NCI-H1930 (cell line): ENCODE measurements around the gene TPRG1L.

Experiments
- DNase-seq, 2 experiments: peaks; one replicate each; lab custom pipeline; 2025; lab: John Stamatoyannopoulos, UW

The TPRG1L gene

DNA sequence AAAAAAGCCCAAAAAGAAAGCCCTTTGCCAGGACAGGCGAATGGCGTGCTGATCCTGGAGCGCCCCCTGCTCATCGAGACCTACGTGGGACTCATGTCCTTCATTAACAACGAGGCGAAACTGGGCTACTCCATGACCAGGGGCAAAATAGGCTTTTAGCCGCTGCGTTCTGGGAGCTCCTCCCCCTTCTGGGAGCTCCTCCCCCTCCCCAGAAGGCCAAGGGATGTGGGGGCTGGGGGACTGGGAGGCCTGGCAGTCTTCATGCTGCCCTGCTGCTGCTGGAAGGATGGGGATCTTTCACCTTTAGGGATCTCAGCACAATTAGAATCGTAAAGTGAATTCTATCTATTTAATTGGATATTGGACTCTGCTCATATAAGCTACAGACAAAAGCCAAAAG, 3.6 kb downstream of the TPRG1L start:
- DNase-seq = no peak

DNA sequence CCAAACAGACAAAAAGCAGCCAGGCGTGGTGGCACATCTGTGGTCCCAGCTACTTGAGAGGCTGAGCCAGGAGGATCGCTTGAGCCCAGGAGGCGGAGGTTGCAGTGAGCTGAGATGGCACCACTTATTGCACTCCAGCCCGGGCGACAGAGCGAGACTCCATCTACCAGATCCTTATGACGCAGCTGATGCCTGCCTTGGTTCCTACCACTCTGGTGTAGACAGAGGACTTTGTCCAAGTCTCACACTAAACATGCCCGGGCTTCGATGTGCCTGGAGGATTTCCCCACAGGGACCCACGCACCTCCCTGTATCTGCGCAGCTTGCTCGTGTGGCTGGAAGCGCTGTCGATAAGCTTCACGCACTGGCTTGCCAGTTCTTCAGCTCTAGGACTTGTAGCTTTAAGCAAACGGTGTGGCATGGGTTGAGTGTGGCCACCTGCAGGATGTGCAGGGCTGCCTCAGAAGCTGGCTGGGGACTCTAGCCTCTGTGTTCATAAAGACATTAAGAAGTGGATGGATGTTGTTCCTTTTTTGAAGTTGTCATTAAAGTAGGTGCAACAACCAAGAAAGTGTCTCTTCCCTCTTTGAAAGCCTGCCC, 4.8 kb downstream of the TPRG1L start:
- no peak for DNase-seq

DNA sequence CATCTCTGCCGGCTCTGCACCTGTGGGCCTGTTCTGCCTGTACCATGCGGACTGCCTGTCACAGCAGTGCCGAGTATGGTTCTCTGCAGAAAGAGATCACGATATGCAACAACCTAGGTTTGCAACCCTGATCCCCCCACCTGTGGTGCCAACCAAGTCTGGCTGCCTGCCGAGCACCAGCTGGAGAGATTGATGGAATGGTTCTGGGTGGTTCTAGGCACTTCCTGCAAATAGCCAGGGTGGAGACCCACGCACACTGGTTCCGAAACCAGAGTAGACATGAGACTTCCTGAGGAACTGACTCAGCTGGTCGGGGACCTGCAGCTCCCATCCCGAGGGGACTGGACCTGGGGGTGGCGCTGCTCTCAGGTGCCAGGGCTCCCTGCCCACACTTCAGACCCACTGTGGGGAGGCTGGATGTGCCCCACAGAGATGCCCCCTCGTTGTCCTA, 5.4 kb downstream of the TPRG1L start:
- DNase-seq = no peak

DNA sequence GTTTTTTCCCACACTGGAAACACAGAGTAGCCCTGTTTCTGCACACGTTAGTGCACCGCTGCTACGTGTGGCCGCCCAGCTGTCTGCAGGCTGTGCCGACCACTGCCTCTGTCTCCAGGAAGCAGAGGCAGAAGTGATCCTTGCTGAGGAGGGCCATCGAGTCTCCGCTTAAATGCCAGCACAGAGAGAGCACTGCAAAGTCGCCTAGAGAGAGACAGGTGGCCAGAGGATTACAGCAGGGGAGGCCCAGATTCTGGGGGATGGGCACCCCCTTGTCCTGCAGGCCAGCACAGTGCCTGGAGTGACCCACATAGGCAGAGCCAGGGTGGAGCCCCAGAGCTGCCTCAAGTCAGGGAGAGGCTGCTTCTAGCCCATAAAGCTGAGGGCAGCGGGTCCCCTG, 6.1 kb downstream of the TPRG1L start:
- no peak for DNase-seq

DNA sequence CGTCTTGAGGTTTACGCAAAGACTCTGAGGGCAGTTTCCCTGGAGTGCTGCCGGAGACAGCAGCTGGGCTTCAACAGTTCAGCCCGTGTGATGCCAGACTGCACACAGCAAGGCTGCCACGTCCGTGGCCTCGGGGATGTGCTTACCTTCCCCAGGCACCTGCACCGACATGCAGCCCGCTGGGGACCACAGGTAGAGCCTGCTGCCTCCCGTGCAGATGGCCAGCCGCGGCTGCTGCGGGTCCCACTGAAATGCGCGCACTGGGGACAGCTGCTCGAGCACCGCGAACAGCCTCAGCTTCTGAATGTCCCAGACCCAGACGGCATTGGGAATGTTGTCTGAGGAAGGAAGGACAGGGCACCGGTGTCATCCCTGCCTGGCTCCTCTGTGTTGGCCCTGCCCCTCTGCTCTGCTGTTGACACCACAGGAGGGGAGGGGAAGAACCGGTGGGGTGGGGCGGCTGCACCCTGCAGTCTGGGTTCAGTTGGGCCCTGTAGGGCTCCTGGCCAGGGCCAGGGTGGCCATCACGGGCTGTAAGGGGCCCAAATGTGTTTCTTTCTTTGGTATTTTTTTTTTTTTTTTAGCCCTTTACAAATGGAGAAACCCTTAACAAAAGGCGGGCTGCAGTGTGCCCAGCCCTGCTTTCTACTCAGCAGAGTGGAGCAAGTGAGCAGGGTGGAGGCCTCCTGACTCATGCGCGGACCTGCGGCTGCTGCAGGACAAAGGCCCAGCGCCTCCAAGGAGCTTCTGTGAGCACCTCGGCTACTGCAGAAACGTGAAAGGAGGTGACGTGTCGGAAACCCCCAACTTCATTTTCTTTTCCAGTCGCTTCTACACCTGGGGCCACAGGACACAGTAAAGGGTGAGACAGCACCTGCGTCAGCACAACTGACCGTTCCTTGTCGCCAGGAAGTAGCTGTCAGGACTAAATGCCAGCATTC, 6.8 kb downstream of the TPRG1L start:
- no peak for DNase-seq

DNA sequence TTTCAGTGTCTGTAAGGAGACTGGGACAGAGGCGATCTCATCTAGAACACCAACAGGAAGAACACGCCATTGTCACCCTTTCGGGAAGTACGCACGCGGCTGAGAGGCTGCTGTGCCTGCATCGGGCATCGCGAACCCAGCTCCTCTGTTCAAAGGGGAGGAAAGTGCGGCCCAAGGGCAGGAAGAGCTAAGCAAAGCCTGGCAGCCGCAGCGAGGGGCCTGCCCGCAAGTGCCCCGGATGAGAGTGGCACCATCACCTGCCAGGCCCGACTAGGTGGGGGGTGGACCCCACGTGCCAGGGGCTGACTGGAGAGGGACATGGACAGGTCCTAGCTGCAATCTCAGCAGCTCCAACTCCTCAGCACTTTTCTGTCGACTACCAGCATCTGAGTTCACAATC, 7.5 kb downstream of the TPRG1L start:
- DNase-seq = no peak

GRCh38 chr1:3632716-3633343, 8.0 kb downstream of the TPRG1L start:
- DNase-seq = no peak

DNA sequence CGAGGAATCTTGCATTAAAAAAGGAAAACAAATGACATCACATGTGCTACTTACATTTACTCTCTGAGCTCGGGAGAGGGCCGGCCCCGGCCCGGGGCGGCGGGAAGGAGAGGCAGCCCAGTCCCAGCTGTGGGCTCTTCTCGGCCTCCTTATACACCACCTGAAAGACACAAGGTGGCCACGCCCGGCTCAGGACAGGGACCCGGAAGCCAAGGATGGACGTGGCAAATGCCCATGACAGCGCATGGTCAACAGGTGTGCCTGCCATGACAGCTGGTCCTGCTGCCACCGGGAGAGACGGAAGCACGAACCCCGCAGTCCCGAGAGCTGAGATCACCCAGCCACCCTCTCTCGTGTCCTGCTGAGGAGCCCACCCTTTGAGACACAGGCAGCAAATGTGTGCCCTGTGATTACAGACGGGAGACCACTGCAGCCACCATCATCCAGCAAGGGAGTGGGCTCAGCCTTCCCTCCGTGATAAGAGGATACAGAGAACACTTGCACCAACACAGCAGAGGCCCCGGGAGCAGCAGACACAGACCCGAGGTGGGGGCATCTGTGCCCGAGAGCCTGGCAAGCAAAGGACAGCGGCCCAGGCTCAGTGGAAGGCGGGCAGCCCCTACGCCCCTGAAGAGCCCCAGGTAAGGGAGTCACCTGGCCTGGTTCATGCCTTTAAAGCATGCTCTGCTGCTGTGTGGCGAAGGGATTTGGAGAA, 8.7 kb downstream of the TPRG1L start:
- DNase-seq = no peak

- no peak for DNase-seq
These were observed 9.4 kb downstream of the TPRG1L start for GRCh38 chr1:3634059-3634800.

GRCh38 chr1:3636080-3636479, 11.3 kb downstream of the TPRG1L start:
- no peak for DNase-seq

GRCh38 chr1:3636531-3636930, 11.7 kb downstream of the TPRG1L start:
- DNase-seq = no peak

DNA sequence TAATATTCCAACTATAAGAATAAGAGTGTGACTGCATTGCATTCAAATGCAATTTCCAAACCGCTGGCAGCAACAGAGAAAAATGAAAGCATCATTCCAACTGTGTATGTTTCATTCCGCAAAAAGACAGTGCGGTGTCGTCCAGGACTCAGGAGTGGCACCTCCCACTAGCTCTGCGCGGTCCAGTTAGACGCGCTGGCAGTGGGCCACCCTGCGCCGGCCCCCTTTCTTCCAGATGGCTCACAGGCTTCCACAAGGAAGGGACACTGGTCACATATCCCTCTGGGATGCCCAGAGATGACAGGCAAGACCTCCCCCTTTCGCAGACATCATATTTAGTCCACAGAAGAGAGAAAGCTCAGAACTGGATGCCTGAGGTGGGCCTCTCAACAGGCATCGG, 13.2 kb downstream of the TPRG1L start:
- DNase-seq = no peak

DNA sequence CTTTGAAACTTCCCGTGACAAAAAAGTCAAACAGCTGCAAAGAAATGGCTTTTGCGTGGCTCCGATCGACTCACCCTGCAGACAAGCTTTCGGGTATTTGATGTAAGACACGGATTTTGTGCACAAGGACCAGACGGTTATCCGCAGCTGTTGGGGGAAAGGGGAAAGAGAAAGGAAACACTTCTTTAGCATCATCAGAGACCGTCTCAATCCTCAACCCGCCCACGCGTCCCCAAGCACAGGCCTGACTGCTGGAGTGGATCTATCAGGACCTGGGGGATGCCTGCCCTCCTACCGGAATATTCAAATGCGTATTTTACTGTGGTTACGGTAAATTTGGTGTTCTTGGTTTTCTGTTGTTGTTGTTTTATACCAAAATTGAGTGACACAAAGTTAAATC, 13.9 kb downstream of the TPRG1L start:
- DNase-seq = no peak

GRCh38 chr1:3639397-3639911, 14.6 kb downstream of the TPRG1L start:
- no peak for DNase-seq

- no peak for DNase-seq
These were observed 15.5 kb downstream of the TPRG1L start for GRCh38 chr1:3640121-3640837.

DNA sequence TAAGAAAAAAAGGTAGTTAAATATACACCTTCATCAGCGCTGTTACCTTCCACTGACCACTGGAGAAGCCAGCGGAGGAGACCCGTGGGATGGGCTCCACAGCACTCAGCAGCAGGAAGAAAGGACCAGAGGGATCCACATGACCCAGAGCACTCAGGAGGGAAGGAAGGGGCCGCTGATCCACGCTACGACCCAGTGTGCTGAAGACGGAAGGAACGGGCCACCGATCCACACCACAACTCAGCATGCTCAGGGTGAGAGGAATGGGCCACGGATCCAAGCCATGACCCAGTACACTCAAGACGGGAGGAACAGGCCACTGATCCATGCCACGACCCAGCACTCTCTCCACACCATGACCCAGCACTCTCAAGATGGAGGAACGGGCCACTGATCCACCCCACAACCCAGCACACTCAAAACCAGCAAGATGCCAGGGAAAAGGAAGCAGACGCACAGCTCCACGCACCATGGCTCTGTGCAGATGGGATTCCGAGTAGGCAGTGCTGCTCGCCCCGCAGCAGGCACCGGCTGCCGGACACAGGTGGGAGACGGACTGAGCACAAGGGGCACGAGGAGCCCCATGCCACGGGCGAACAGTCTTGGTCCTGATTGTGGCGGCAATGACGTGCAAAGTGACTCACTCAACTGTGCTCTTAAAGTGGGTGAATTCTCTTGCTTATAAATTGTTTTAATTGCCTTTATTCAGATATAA, 16.4 kb downstream of the TPRG1L start:
- no peak for DNase-seq

GRCh38 chr1:3641816-3642215, 17.0 kb downstream of the TPRG1L start:
- DNase-seq = no peak

DNA sequence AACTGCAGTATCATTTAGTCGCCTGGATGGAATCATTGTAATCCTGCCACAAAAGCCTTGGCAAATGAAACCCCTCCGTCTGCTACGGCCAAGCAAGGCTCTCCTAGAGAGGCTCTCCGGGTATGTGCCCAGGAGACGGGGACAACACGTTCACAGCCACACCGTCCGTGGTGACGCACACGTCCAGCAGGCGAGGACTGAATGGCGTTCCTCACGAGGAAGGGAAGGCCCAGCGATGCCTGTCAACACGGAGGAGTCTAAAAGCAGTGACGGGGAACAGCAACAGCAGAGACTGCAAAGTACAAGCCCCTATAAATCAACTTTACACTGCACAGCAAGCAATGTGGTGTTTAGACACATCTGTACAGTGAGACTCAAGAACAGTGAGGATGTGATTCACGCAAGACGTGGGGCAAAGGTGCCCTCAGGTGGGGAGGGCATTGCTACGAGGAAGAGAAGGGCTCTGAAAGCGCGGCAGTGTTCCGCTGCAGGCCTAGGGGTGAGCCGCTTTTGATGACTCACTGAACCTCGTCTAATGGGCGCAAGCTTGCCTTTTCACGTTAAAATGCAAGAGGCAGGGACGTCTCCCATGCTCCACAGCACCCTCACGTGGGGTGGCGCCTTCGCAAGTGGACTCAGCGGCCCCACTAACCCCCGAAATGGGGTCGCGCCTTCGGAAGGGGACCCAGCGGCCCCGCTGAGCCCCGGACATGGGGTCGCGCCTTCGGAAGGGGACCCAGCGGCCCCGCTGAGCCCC, 18.3 kb downstream of the TPRG1L start:
- DNase-seq = no peak

- DNase-seq = no peak
These were observed 19.5 kb downstream of the TPRG1L start for GRCh38 chr1:3644273-3644672.
